HEK293 (cell line): ENCODE data around the gene AADAC.

Source experiments
- CTCF ChIP-seq: fragments of 450-650 bp; formaldehyde crosslinking; IDR thresholded peaks from 2 replicates; pipeline ENCODE4 v1.5.1; 2016; ENCODE audit warnings: missing biosample characterization, missing genetic modification characterization
- KLF7 ChIP-seq: fragments of 450-650 bp; formaldehyde crosslinking; IDR thresholded peaks from 2 replicates; pipeline ENCODE4 v1.5.1; 2016; ENCODE audit warnings: missing biosample characterization, missing genetic modification characterization, borderline replicate concordance
- PBX3 ChIP-seq: sonication (generic); formaldehyde crosslinking; IDR thresholded peaks from 2 replicates; pipeline ENCODE4 v1.8.1; 2022; ENCODE audit warnings: mild to moderate bottlenecking, moderate library complexity, missing genetic modification reagents
- ZBTB10 ChIP-seq: fragments of 450-650 bp; formaldehyde crosslinking; IDR thresholded peaks from 2 replicates; pipeline ENCODE4 v1.5.1; 2016; ENCODE audit warnings: missing biosample characterization, missing genetic modification characterization
- ZBTB8A ChIP-seq: fragments of 450-650 bp; formaldehyde crosslinking; IDR thresholded peaks from 2 replicates; pipeline ENCODE4 v1.5.1; 2016; ENCODE audit warnings: missing biosample characterization, missing genetic modification characterization
- ZNF138 ChIP-seq: fragments of 450-650 bp; formaldehyde crosslinking; IDR thresholded peaks from 2 replicates; pipeline ENCODE4 v1.5.1; 2016; ENCODE audit warnings: missing biosample characterization, missing genetic modification characterization, borderline replicate concordance
- ZNF23 ChIP-seq: fragments of 450-650 bp; formaldehyde crosslinking; IDR thresholded peaks from 2 replicates; pipeline ENCODE4 v1.5.1; 2016; ENCODE audit warnings: missing biosample characterization, missing genetic modification characterization, borderline replicate concordance
- ZNF660 ChIP-seq: fragments of 450-650 bp; IDR thresholded peaks from 2 replicates; pipeline ENCODE4 v1.5.1; 2018; ENCODE audit warnings: missing biosample characterization, mild to moderate bottlenecking, missing genetic modification characterization

GRCh38 chr3:151856641-151857040 lies 42.7 kb downstream of the AADAC start:
- no peak for TF ChIP-seq ZNF23
- TF ChIP-seq ZNF138 (tag by site-specific recombination): no peak
- no peak for TF ChIP-seq CTCF (tag by site-specific recombination)
- TF ChIP-seq ZBTB8A: no peak
- TF ChIP-seq KLF7: no peak
- TF ChIP-seq PBX3 (CRISPR knock-in tag): no peak
- TF ChIP-seq ZBTB10: no peak
- no peak for TF ChIP-seq ZNF660 (tag by site-specific recombination)
